T-cell (primary cell): ENCODE data around the gene PRRG1. TPM values are rescaled to one million over a fixed set of nuclear protein-coding genes. Genes with fewer than 3 reads are reported as not detected.
"Not testable (repeated sequence)": the region's sequence is repeated elsewhere in the genome, so short reads cannot be mapped to it uniquely, and the experiment has no call there.

Source experiments
- ATAC-seq, 4 experiments: fragments of 200-7000 bp in 3 of 4; fragments of 150-1000 bp in 1 of 4; cut with Tn5 transposase; replicated peaks in 1 of 4; 1 replicate in 3 of 4; 2 replicates in 1 of 4; pipeline ENCODE4 v1.10.0; 2021; ENCODE audit warnings: moderate library complexity in 3 of 4, mild to moderate bottlenecking in 2 of 4, moderate number of reproducible peaks in 1 of 4
- CTCF ChIA-PET, 2 donors: fragments of 300-600 bp; sonication (Branson Sonifier 250); formaldehyde crosslinking; loops; one replicate each; lab custom pipeline; 2022; ENCODE audit warnings: antibody characterized with exemption in 2 of 2; lab: Charles Lee
- POLR2A ChIA-PET, 2 donors: fragments of 300-600 bp; sonication (Branson Sonifier 250); formaldehyde crosslinking; loops; one replicate each; lab custom pipeline; 2022; ENCODE audit warnings: antibody characterized with exemption in 2 of 2; lab: Charles Lee
- DNase-seq, 35 experiments: peaks; one replicate each; pipeline versions ENCODE4 v3.0.0 to v3.0.0-alpha.2; 2013 to 2023
- H3K27ac ChIP-seq: one replicate; pipeline ENCODE4 v1.5.1; 2013; ENCODE audit warnings: low read length
- H3K27me3 ChIP-seq, 2 experiments: replicated peaks in 1 of 2; 1 replicate in 1 of 2; 2 replicates in 1 of 2; pipeline versions ENCODE4 v1.6.1 to v1.7.0; 2013; ENCODE audit warnings: low read length in 1 of 2, mixed read lengths in 1 of 2; ENCODE audit not compliant: control insufficient read depth in 2 of 2, insufficient read depth in 2 of 2; ENCODE audit errors: extremely low read depth in 1 of 2
- H3K36me3 ChIP-seq, 2 donors: 1 replicate in 1 of 2; 2 replicates in 1 of 2; pipeline versions ENCODE4 v1.6.1 to v1.7.0; 2013; ENCODE audit warnings: low read length in 1 of 2; ENCODE audit not compliant: control insufficient read depth in 2 of 2, insufficient read depth in 1 of 2; ENCODE audit errors: extremely low read depth in 1 of 2
- H3K4me1 ChIP-seq, 2 experiments: 1 replicate in 1 of 2; 2 replicates in 1 of 2; pipeline versions ENCODE4 v1.6.1 to v1.7.0; 2013; ENCODE audit warnings: low read length in 2 of 2, mixed read lengths in 1 of 2; ENCODE audit not compliant: insufficient read depth in 2 of 2, control insufficient read depth in 1 of 2; ENCODE audit errors: extremely low read depth in 1 of 2
- H3K4me3 ChIP-seq, 2 donors: 1 replicate in 1 of 2; 2 replicates in 1 of 2; pipeline versions ENCODE4 v1.5.1 to v1.7.0; 2013; ENCODE audit warnings: mild to moderate bottlenecking in 2 of 2, low read length in 1 of 2, moderate library complexity in 1 of 2; ENCODE audit not compliant: control insufficient read depth in 1 of 2; ENCODE audit errors: extremely low read depth in 1 of 2
- H3K9me3 ChIP-seq: 2 replicates; pipeline ENCODE4 v1.7.0; 2013
- H3K27ac Mint-ChIP-seq, 2 donors: one replicate each; pipeline ENCODE4 v1.8.0; 2020 to 2021; ENCODE audit warnings: mild to moderate bottlenecking in 2 of 2, mixed read lengths in 2 of 2
- H3K27me3 Mint-ChIP-seq, 2 donors: one replicate each; pipeline ENCODE4 v1.8.0; 2021 to 2022; ENCODE audit warnings: mixed read lengths in 2 of 2
- H3K36me3 Mint-ChIP-seq: one replicate; pipeline ENCODE4 v1.8.0; 2021; ENCODE audit warnings: mixed read lengths
- H3K4me1 Mint-ChIP-seq, 3 donors: one replicate each; pipeline ENCODE4 v1.8.0; 2020 to 2022; ENCODE audit warnings: mixed read lengths in 3 of 3, mild to moderate bottlenecking in 1 of 3
- H3K4me3 Mint-ChIP-seq, 3 donors: one replicate each; pipeline ENCODE4 v1.8.0; 2020 to 2022; ENCODE audit warnings: mild to moderate bottlenecking in 3 of 3, mixed read lengths in 3 of 3, moderate library complexity in 3 of 3
- H3K9me3 Mint-ChIP-seq, 3 donors: one replicate each; pipeline ENCODE4 v1.8.0; 2020 to 2022; ENCODE audit warnings: mixed read lengths in 3 of 3
- WGBS: methylation state at CpG from one replicate; pipeline ENCODE4 v1.1.5; 2013; ENCODE audit warnings: missing lambda C conversion rate; ENCODE audit not compliant: insufficient coverage; 5-methylcytosine and 5-hydroxymethylcytosine counted together
- total RNA-seq, 35 experiments: library from RNA in 6 of 35; stranded (reverse) in 6 of 35; fragments of 120-200 nt in 1 of 35; gene quantifications; one replicate each; pipeline versions ENCODE4 v1.2.1 to v1.2.4 and lab custom pipeline; 2013 to 2026

The PRRG1 gene
- total RNA-seq, 5 donors from 2014 or later (not counting 1 experiment from before 2014, with no cell fraction given), result 0.12 to 0.16 TPM; not detected in 3

- H3K36me3 ChIP-seq, result no peaks in the 10 kb centered on the region
- Mint-ChIP-seq H3K27me3 (peaks cover 2 to 15% of the 10 kb centered on the region in 2 donors), H3K27ac (no peak overlapping the region), H3K36me3 (no peaks in the 10 kb centered on the region), H3K4me3 (no peak overlapping the region), H3K9me3 (no peaks in the 10 kb centered on the region), H3K4me1 (no peaks in the 10 kb centered on the region)
- H3K4me3 ChIP-seq, result no peak overlapping the region
- CTCF ChIA-PET, result no interaction called here
- H3K9me3 ChIP-seq, result no peaks in the 10 kb centered on the region
- 100% methylated on average over 5 of the region's 34 CpGs for WGBS
- no peak overlapping the region for H3K27ac ChIP-seq
- H3K27me3 ChIP-seq, result no peaks in the 10 kb centered on the region
- no peak for DNase-seq
- POLR2A ChIA-PET, result no interaction called here
- H3K4me1 ChIP-seq, result no peaks in the 10 kb centered on the region
- no peak for ATAC-seq
Measured at GRCh38 chrX:37491686-37492085, 142.5 kb downstream of the PRRG1 start.

DNA sequence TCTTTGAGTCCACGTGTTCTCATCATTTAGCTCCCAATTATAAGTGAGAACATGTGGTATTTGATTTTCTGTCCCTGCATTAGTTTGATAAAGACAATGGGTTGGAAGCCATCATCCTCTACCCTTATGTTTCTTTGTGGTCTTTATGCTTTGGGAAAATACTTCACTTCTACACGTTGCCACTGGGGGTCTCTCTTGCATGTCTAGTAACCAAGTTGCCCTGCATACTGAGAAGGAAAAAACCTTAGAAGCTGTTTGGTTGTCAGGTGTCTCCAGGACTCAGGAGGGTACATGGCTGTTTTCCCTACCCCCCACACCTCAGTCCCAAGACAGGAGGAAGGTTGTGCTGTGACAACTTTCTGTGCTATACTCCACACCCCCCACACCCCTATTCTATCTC, 146.6 kb downstream of the PRRG1 start:
- H3K4me3 Mint-ChIP-seq, H3K9me3 ChIP-seq, H3K36me3 ChIP-seq, H3K4me1 Mint-ChIP-seq, H3K36me3 Mint-ChIP-seq, H3K27ac ChIP-seq, H3K27ac Mint-ChIP-seq, H3K27me3 ChIP-seq, POLR2A ChIA-PET, H3K4me3 ChIP-seq, ATAC-seq, CTCF ChIA-PET, H3K4me1 ChIP-seq, H3K9me3 Mint-ChIP-seq, DNase-seq: not testable (repeated sequence)
- no CpG with 5 or more reads among the region's 2 CpGs for WGBS
- peaks cover 3 to 26% of the 10 kb centered on the region in 2 donors for H3K27me3 Mint-ChIP-seq

DNA sequence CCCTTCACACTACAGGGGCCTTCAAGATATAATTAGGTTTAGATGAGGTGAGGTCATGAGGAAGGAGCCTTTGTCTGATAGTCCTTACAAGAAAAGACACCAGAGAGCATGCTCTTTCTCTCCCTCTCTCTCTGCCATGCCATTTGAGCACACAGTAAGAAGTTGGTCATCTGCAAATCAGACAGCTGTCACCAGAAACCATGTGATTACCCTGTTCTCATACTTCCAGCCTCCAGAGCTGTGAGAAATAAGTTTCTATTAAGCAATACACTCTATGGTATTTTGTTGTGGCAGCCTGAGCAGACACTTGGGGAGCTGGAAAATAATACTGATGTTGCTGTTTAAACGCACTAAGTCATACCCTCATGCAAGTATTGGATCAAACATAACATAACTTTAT, 148.0 kb downstream of the PRRG1 start:
- H3K9me3 ChIP-seq, H3K4me3 ChIP-seq, ATAC-seq, DNase-seq, H3K27ac ChIP-seq, H3K4me1 Mint-ChIP-seq, CTCF ChIA-PET, H3K9me3 Mint-ChIP-seq, H3K27ac Mint-ChIP-seq, H3K27me3 ChIP-seq, H3K36me3 Mint-ChIP-seq, POLR2A ChIA-PET, H3K4me3 Mint-ChIP-seq, H3K36me3 ChIP-seq, H3K4me1 ChIP-seq: not testable (repeated sequence)
- no CpG with 5 or more reads among the region's 1 CpG for WGBS
- peaks cover 3 to 25% of the 10 kb centered on the region in 2 donors for H3K27me3 Mint-ChIP-seq

DNA sequence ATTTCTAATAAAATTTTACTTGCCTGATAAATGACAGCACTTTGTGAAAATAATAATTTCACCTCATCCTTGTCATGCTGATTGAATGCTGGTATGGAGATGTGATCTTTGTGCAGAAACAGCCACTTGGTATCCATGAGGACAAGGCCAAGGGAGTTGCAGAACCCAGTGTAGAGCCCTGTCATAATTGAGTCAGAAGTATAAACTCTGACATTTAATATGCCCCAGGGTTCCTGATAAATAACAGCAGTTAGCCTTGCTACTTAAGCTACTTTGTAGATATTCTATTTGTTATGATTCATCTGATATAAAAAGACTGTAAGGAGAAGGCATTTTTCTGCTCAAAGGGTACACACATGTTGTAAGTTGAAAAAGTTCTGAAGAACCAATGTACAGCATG, 149.2 kb downstream of the PRRG1 start:
- H3K4me3 ChIP-seq, DNase-seq, H3K27me3 ChIP-seq, POLR2A ChIA-PET, H3K9me3 ChIP-seq, ATAC-seq, H3K27ac ChIP-seq, H3K36me3 Mint-ChIP-seq, H3K9me3 Mint-ChIP-seq, H3K36me3 ChIP-seq, H3K4me1 ChIP-seq, H3K4me1 Mint-ChIP-seq, H3K27ac Mint-ChIP-seq, H3K4me3 Mint-ChIP-seq, CTCF ChIA-PET: not testable (repeated sequence)
- peaks cover 3 to 25% of the 10 kb centered on the region in 2 donors for H3K27me3 Mint-ChIP-seq

GRCh38 chrX:37499649-37500048, 150.5 kb downstream of the PRRG1 start:
- H3K4me1 ChIP-seq, H3K27me3 ChIP-seq, H3K4me3 ChIP-seq, ATAC-seq, H3K27ac ChIP-seq, POLR2A ChIA-PET, H3K4me1 Mint-ChIP-seq, H3K9me3 ChIP-seq, DNase-seq, H3K4me3 Mint-ChIP-seq, H3K27ac Mint-ChIP-seq, H3K36me3 ChIP-seq, CTCF ChIA-PET, H3K9me3 Mint-ChIP-seq, H3K36me3 Mint-ChIP-seq: not testable (repeated sequence)
- WGBS, result no CpG with 5 or more reads among the region's 4 CpGs
- peaks cover 2 to 29% of the 10 kb centered on the region in 2 donors for H3K27me3 Mint-ChIP-seq

DNA sequence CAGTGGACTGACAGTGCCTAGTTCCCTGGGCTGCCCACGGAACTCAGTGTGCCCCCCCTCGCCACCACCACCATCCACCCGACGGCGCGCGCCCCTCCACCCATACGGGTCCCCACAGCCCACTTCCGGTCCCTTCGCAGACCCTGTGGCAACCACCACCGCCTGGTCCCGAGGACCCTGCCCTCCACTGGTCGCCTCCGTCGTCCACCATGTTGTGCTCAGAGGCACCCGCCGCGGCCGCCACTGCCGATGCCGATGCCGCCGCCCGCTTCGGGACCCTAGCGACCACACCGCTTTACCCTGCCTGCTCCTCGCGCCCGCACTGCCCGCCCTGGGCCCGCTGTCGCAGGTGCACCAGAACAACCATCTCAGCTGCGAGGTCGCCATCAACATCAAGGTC, 155.8 kb downstream of the PRRG1 start:
- no peak overlapping the region for H3K4me3 Mint-ChIP-seq

More for the DNA sequence above, 155.8 kb downstream of the PRRG1 start:
- H3K27ac ChIP-seq, result no peak overlapping the region
- H3K27me3 ChIP-seq, result no peaks in the 10 kb centered on the region
- ATAC-seq, result no peak
- ChIA-PET CTCF (no interaction called here), POLR2A (no interaction called here)
- WGBS, result 98% methylated on average over 22 of the region's 35 CpGs
- Mint-ChIP-seq H3K27me3 (peaks cover 2 to 20% of the 10 kb centered on the region in 2 donors), H3K9me3 (no peaks in the 10 kb centered on the region), H3K4me1 (no peaks in the 10 kb centered on the region), H3K36me3 (no peaks in the 10 kb centered on the region), H3K27ac (no peak overlapping the region)
- H3K9me3 ChIP-seq, result no peaks in the 10 kb centered on the region
- no peak for DNase-seq
- H3K36me3 ChIP-seq, result no peaks in the 10 kb centered on the region
- no peak overlapping the region for H3K4me3 ChIP-seq
- H3K4me1 ChIP-seq, result no peaks in the 10 kb centered on the region
